ENCODE data around the gene A3GALT2.

GRCh38 chr1:33296082-33296458 lies 24.8 kb downstream of the A3GALT2 start:
- no peak for TF ChIP-seq L3MBTL2 (conservative IDR thresholded peaks at IDR 0.05)
- no peak for TF ChIP-seq CTBP1 (IDR thresholded peaks at IDR 0.05; ENCODE audit: borderline replicate concordance)
- TF ChIP-seq ZNF384 (IDR thresholded peaks at IDR 0.05), result no peak
- TF ChIP-seq SP1 (IDR thresholded peaks at IDR 0.05), result no peak
- no peak for TF ChIP-seq ELF4 (IDR thresholded peaks at IDR 0.05)
- TF ChIP-seq SUZ12 (IDR thresholded peaks at IDR 0.05), result no peak
- TF ChIP-seq, protein P1, sequence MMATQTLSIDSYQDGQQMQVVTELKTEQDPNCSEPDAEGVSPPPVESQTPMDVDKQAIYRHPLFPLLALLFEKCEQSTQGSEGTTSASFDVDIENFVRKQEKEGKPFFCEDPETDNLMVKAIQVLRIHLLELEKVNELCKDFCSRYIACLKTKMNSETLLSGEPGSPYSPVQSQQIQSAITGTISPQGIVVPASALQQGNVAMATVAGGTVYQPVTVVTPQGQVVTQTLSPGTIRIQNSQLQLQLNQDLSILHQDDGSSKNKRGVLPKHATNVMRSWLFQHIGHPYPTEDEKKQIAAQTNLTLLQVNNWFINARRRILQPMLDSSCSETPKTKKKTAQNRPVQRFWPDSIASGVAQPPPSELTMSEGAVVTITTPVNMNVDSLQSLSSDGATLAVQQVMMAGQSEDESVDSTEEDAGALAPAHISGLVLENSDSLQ (IDR thresholded peaks at IDR 0.05), result no peak
- no peak for TF ChIP-seq FOXK2 (IDR thresholded peaks at IDR 0.05)
- TF ChIP-seq TARDBP (IDR thresholded peaks at IDR 0.05), result no peak

Data from HEK293T (cell line).